WI38 (cell line): ENCODE results near the gene CBFA2T3.

Experiments used
- H3K4me3 ChIP-seq: 2 replicates; pipeline ENCODE4 v1.5.1; 2011; ENCODE audit warnings: low read depth, mild to moderate bottlenecking, control low read depth, low read length
- CTCF ChIP-seq: IDR thresholded peaks from 2 replicates; pipeline ENCODE4 v1.5.1; 2012; ENCODE audit warnings: low read depth, mild to moderate bottlenecking, control low read depth, low read length

Gene CBFA2T3

DNA sequence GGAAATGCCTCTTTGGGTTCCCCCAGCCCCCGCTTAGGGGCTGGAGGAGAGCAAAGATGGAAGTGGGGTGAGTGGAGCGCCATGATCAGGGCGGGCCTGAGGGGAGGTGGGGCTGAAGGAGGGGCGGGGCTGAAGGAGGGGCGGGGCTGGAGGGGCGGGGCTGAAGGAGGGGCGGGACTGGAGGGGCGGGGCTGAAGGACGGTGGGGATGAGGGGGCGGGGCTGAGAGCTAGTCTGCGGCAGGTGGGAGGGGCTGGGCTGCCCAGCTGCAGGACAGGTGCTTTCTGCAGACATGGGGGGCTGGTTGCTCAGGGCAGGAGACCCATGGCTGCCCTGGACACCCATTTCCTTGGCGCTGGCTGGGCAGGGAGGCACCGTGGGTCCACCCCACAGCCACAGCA is 71.4 kb downstream of the CBFA2T3 start:
- no peak overlapping the region for H3K4me3 ChIP-seq
- TF ChIP-seq CTCF = no peak

GRCh38 chr16:88904676-88905365 is 72.2 kb downstream of the CBFA2T3 start:
- no peak for TF ChIP-seq CTCF
- no peak overlapping the region for H3K4me3 ChIP-seq

DNA sequence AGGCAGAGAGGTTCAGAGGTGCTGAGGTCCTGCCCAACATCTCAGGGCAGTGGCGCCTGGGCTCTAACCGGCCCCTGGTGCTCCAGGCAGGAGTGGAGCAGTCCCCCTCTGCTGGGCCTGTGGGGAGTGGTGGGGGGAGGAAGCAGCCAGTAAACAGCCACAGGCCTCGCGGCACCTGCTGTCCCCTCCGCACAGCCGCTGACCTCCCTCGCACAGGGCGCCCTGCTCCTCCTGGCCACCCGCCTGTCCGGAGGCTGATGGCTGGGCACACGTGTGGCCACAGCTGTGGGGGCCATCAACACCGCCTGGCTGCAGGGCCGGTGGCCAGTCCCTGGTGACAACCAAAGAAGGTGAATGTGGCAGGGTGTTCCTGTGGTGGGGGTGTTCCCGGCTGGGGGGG is 73.7 kb downstream of the CBFA2T3 start:
- TF ChIP-seq CTCF = no peak

DNA sequence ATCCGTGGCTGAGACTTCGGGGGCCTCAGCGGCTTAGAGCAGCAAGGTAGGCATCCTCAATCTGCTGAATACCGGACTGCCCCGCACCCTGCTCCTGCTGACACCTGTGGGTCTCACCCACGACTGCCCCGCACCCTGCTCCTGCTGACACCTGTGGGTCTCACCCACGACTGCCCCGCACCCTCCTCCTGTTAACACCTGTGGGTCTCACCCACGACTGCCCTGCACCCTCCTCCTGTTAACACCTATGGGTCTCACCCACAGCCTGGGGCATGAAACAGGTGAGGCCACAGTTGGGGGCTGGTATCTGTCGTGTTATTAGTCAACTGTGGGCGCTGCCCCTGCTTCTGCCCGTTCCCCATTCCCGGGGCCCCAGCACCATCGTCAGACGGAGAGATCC is 74.3 kb downstream of the CBFA2T3 start:
- no peak for TF ChIP-seq CTCF
- H3K4me3 ChIP-seq = no peak overlapping the region

More for the DNA sequence above, 73.7 kb downstream of the CBFA2T3 start:
- H3K4me3 ChIP-seq = no peak overlapping the region

- no peak for TF ChIP-seq CTCF
Measured at GRCh38 chr16:88901718-88902337, 75.2 kb downstream of the CBFA2T3 start.

DNA sequence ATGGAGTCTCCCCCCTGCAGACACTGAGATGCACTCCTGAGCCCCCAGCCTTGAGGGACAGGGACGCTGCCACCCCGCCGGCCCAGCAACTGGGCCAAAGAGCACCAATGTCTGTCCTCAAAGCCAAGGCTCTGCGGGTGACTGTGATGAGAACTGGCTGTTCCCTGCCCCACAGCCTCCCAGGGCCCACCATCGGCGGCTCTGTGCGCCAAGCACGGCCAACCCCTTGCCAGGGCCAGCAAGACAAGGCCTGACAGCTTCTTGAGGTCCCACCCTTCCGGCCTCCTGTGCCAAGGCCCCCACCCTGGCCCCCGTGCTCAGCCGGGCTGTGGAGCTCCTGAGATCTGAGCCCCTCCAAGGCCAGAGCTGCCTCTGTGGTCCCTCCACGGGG is 76.3 kb downstream of the CBFA2T3 start:
- no peak for TF ChIP-seq CTCF
- H3K4me3 ChIP-seq = no peak overlapping the region

More at GRCh38 chr16:88901718-88902337, 75.2 kb downstream of the CBFA2T3 start:
- no peak overlapping the region for H3K4me3 ChIP-seq

DNA sequence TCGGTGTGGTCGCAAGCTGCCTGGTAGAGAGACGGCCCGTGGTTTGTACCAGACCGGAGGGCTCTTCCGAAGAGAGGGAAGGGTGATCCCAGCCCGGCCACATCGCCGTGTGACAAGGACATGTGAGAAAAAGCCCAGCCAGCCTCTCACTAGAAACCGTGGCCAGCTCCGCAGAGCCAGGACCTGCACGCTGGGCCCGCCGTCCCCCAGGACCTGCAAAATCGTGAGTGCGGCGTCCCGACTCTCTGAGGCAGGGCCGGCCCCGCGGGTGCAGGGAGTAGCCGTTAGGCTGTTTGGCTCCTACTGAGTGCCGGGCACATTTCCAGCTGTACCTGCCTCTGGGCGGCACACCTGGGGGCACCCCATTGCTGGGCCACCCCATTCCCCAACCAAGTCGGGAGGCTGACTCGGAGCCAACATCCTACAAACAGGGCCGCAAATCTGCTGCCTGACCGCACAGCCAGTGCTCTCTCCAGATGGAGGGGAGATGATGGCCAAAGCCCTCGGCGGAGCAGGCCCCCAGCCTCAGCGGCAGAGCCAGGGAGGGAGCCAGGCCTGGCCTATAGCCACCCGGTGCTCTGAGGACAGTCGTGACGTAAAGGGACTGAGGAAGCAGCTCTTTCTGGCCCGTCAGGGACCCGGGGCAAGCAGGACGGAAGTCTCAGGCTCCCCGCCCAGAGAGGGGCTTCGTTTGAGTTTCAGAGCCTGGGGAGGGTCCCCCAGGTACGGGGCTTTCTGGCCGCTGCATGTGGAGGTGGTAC is 76.9 kb downstream of the CBFA2T3 start:
- TF ChIP-seq CTCF = no peak

More for the DNA sequence above, 76.9 kb downstream of the CBFA2T3 start:
- H3K4me3 ChIP-seq = no peak overlapping the region
